Right lobe of liver (tissue), 6 donors: ENCODE data around the gene TOGARAM2. TPM values are rescaled to one million over a fixed set of nuclear protein-coding genes. Genes with fewer than 3 reads are reported as not detected.

Experiments used
- ATAC-seq, 4 donors: fragments of 200-7000 bp; cut with Tn5 transposase; one replicate each; pipeline ENCODE4 v1.9.1; 2020; ENCODE audit warnings: mild to moderate bottlenecking in 4 of 4, moderate library complexity in 4 of 4
- DNase-seq, 3 donors: peaks; one replicate each; pipeline ENCODE4 v3.0.0-alpha.2; 2020
- H3K27ac ChIP-seq, 3 donors: fragments of 200-600 bp; one replicate each; pipeline ENCODE4 v1.8.0; 2022
- H3K27me3 ChIP-seq, 2 donors: fragments of 200-600 bp; one replicate each; pipeline ENCODE4 v1.8.0; 2022
- H3K36me3 ChIP-seq, 4 donors: fragments of 200-600 bp; sonication (generic) in 1 of 4; one replicate each; pipeline versions ENCODE4 v1.5.1 to v1.8.0; 2017 to 2022; ENCODE audit warnings: control low read depth in 1 of 4
- H3K4me1 ChIP-seq, 4 donors: fragments of 200-600 bp; sonication (generic) in 1 of 4; one replicate each; pipeline versions ENCODE4 v1.5.1 to v1.8.0; 2017 to 2022; ENCODE audit warnings: control low read depth in 1 of 4
- H3K4me3 ChIP-seq, 3 donors: fragments of 200-600 bp; one replicate each; pipeline ENCODE4 v1.8.0; 2022
- H3K9me3 ChIP-seq, 4 donors: fragments of 200-600 bp; sonication (generic) in 1 of 4; one replicate each; pipeline versions ENCODE4 v1.5.1 to v1.8.0; 2017 to 2022; ENCODE audit warnings: control low read depth in 1 of 4
- CTCF ChIP-seq, 4 donors: fragments of 200-600 bp in 3 of 4; fragments of 450-650 bp in 1 of 4; IDR thresholded peaks; one replicate each; pipeline versions ENCODE4 v1.5.1 to v1.8.0; 2016 to 2022; ENCODE audit warnings: antibody characterized with exemption in 4 of 4, mild to moderate bottlenecking in 2 of 4
- POLR2A ChIP-seq: fragments of 450-650 bp; IDR thresholded peaks from one replicate; pipeline ENCODE4 v1.6.1; 2017; ENCODE audit warnings: antibody characterized with exemption, mild to moderate bottlenecking
- WGBS: methylation state at CpG from one replicate; pipeline ENCODE4 v1.1.6; 2018; ENCODE audit warnings: low coverage, low lambda C conversion rate; ENCODE audit not compliant: insufficient coverage; ENCODE audit errors: missing lambda C conversion rate; 5-methylcytosine and 5-hydroxymethylcytosine counted together
- intact Hi-C, 2 donors: fragments of 100-400 bp; cut with DNase I; formaldehyde crosslinking; loops; one replicate each; pipeline versions ENCODE4 v1.11.2 to v1.14.1; 2022
- total RNA-seq, 6 experiments: library from RNA; depleted of rRNA in 2 of 6; stranded (reverse); fragments of >200 nt in 2 of 6; fragmentation: NEBNext Ultra II Directional in 3 of 6; extraction: Animal tissue kit (Norgen Biotek cat#: 25700) in 3 of 6; gene quantifications; one replicate each; pipeline versions ENCODE4 v1.1.0 to v1.2.4, GENCODE V29; 2016 to 2023
- donor health status: DM: no; HTN: yes; CAD: no.
- donor health status: DM: no; HTN: no; CAD: no.
- donor health status: DM: no; HTN: no; CAD: no.
- donor health status: DM: no; HTN: yes; CAD: no.
- donor health status: DM: no; HTN: yes; CAD: no.

The TOGARAM2 gene
- total RNA-seq, 6 experiments from 2014 or later = 0.06 to 0.37 (median 0.14) TPM; not detected in 1

- Histone ChIP-seq H3K4me1 (no peaks in the 10 kb centered on the region), H3K27me3 (no peaks in the 10 kb centered on the region), H3K9me3 (no peaks in the 10 kb centered on the region), H3K27ac (no peak overlapping the region), H3K4me3 (no peak overlapping the region), H3K36me3 (no peaks in the 10 kb centered on the region)
- WGBS = no CpG with 5 or more reads among the region's 8 CpGs
- intact Hi-C loops = no loop called here
- TF ChIP-seq POLR2A (no peak), CTCF (IDR thresholded peaks at IDR 0.05) (no peak)
- ATAC-seq = no peak
- DNase-seq = no peak
Observed at GRCh38 chr2:29072251-29072650, 91.2 kb downstream of the TOGARAM2 start.

GRCh38 chr2:29072971-29073725 lies 92.0 kb downstream of the TOGARAM2 start:
- H3K27ac ChIP-seq = no peak overlapping the region
- no peak for TF ChIP-seq CTCF (IDR thresholded peaks at IDR 0.05)
- no peak for TF ChIP-seq POLR2A
- WGBS = 69% methylated on average over 2 of the region's 12 CpGs
- H3K4me1 ChIP-seq = no peaks in the 10 kb centered on the region
- no peak for DNase-seq
- no peaks in the 10 kb centered on the region for H3K27me3 ChIP-seq
- no peak overlapping the region for H3K4me3 ChIP-seq
- no peaks in the 10 kb centered on the region for H3K9me3 ChIP-seq
- ATAC-seq = no peak
- H3K36me3 ChIP-seq = no peaks in the 10 kb centered on the region
- intact Hi-C loops = no loop called here

GRCh38 chr2:29073933-29074332 lies 92.8 kb downstream of the TOGARAM2 start:
- DNase-seq (no peak), ATAC-seq (no peak)
- no peaks in the 10 kb centered on the region for H3K9me3 ChIP-seq
- no peaks in the 10 kb centered on the region for H3K27me3 ChIP-seq
- intact Hi-C loops = no loop called here
- H3K36me3 ChIP-seq = no peaks in the 10 kb centered on the region
- TF ChIP-seq CTCF (IDR thresholded peaks at IDR 0.05) (no peak), POLR2A (no peak)
- whole genome bisulfite sequencing = 48% methylated on average over 4 of the region's 4 CpGs
- H3K27ac ChIP-seq = no peak overlapping the region
- no peaks in the 10 kb centered on the region for H3K4me1 ChIP-seq
- H3K4me3 ChIP-seq = no peak overlapping the region

- DNase-seq (no peak), ATAC-seq (no peak)
- TF ChIP-seq CTCF (IDR thresholded peaks at IDR 0.05) (no peak), POLR2A (no peak)
- 76% methylated on average over 8 of the region's 8 CpGs for WGBS
- Histone ChIP-seq H3K27ac (no peak within 1 kb of the TSS), H3K36me3 (no peaks in the 10 kb centered on the region), H3K4me3 (no peak within 1 kb of the TSS), H3K27me3 (no peaks in the 10 kb centered on the region), H3K9me3 (no peaks in the 10 kb centered on the region), H3K4me1 (no peaks in the 10 kb centered on the region)
- intact Hi-C loops = no loop called here
Observed at GRCh38 chr2:29074411-29074810, 93.3 kb downstream of the TOGARAM2 start, which contains the start of gene PCARE. Gene PCARE (minus strand): TSS chr2:29074523. CDS start chr2:29074261, 262 bp downstream.
